H9 (cell line): ENCODE measurements around the gene RRAS. TPM values are rescaled to one million over a fixed set of nuclear protein-coding genes. Genes with fewer than 3 reads are reported as not detected.

Experiments
- DNase-seq: peaks from one replicate; pipeline ENCODE4 v3.0.0-alpha.2; 2017
- H2AFZ ChIP-seq: one replicate; pipeline ENCODE4 v1.6.1; 2013; ENCODE audit warnings: mild to moderate bottlenecking, low read length, control low read depth, moderate library complexity
- H2AK5ac ChIP-seq: 2 replicates; pipeline ENCODE4 v1.6.1; 2013; ENCODE audit warnings: low read length, control low read depth, mixed read lengths; ENCODE audit not compliant: insufficient read length
- H2BK120ac ChIP-seq: one replicate; pipeline ENCODE4 v1.6.1; 2013; ENCODE audit warnings: low read depth, mild to moderate bottlenecking, low read length, control low read depth, inconsistent platforms; ENCODE audit not compliant: poor library complexity, severe bottlenecking
- H2BK12ac ChIP-seq: 2 replicates; pipeline ENCODE4 v1.6.1; 2013; ENCODE audit warnings: low read length, control low read depth, mixed read lengths, low read depth; ENCODE audit not compliant: insufficient read length
- H2BK15ac ChIP-seq: 2 replicates; pipeline ENCODE4 v1.6.1; 2013; ENCODE audit warnings: low read depth, low read length, control low read depth
- H2BK20ac ChIP-seq: one replicate; pipeline ENCODE4 v1.6.1; 2013; ENCODE audit warnings: low read depth, mild to moderate bottlenecking, low read length, control low read depth, inconsistent platforms; ENCODE audit not compliant: poor library complexity, severe bottlenecking
- H2BK5ac ChIP-seq: 2 replicates; pipeline ENCODE4 v1.6.1; 2013; ENCODE audit warnings: low read length, control low read depth, mixed read lengths; ENCODE audit not compliant: insufficient read length
- H3K14ac ChIP-seq: 2 replicates; pipeline ENCODE4 v1.6.1; 2013; ENCODE audit warnings: low read length, control low read depth; ENCODE audit not compliant: insufficient read depth
- H3K18ac ChIP-seq: 2 replicates; pipeline ENCODE4 v1.6.1; 2013; ENCODE audit warnings: low read depth, mild to moderate bottlenecking, mixed read lengths, low read length, control low read depth; ENCODE audit not compliant: insufficient read length
- H3K23ac ChIP-seq: 2 replicates; pipeline ENCODE4 v1.6.1; 2013; ENCODE audit warnings: low read length, control low read depth, mixed read lengths, low read depth; ENCODE audit not compliant: insufficient read length
- H3K23me2 ChIP-seq: 2 replicates; pipeline ENCODE4 v1.6.1; 2013; ENCODE audit warnings: low read depth, mild to moderate bottlenecking, mixed read lengths, low read length, control low read depth; ENCODE audit not compliant: insufficient read length, poor library complexity, severe bottlenecking
- H3K27ac ChIP-seq: 2 replicates; pipeline ENCODE4 v1.5.1; 2013; ENCODE audit warnings: low read length, control low read depth, mixed read lengths, low read depth; ENCODE audit not compliant: insufficient read length
- H3K27me3 ChIP-seq: 2 replicates; pipeline ENCODE4 v1.6.1; 2013; ENCODE audit warnings: low read length, control low read depth, inconsistent platforms; ENCODE audit not compliant: insufficient read depth
- H3K4ac ChIP-seq: 2 replicates; pipeline ENCODE4 v1.6.1; 2013; ENCODE audit warnings: low read depth, mild to moderate bottlenecking, control low read depth, inconsistent platforms, low read length, moderate library complexity
- H3K4me1 ChIP-seq: 2 replicates; pipeline ENCODE4 v1.6.1; 2013; ENCODE audit warnings: low read length, control low read depth, inconsistent platforms; ENCODE audit not compliant: insufficient read depth
- H3K4me2 ChIP-seq: 2 replicates; pipeline ENCODE4 v1.6.1; 2013; ENCODE audit warnings: low read length, control low read depth, mixed read lengths; ENCODE audit not compliant: insufficient read length, insufficient read depth
- H3K56ac ChIP-seq: 2 replicates; pipeline ENCODE4 v1.6.1; 2013; ENCODE audit warnings: low read depth, mild to moderate bottlenecking, mixed read lengths, low read length, control low read depth; ENCODE audit not compliant: insufficient read length
- H3K79me1 ChIP-seq: 2 replicates; pipeline ENCODE4 v1.6.1; 2013; ENCODE audit warnings: low read depth, mild to moderate bottlenecking, moderate library complexity, low read length, control low read depth, inconsistent platforms; ENCODE audit not compliant: insufficient read depth, poor library complexity, severe bottlenecking
- H3K79me2 ChIP-seq: 2 replicates; pipeline ENCODE4 v1.6.1; 2013; ENCODE audit warnings: low read length, control low read depth, inconsistent platforms; ENCODE audit not compliant: insufficient read depth
- H3K9ac ChIP-seq: 2 replicates; pipeline ENCODE4 v1.6.1; 2013; ENCODE audit warnings: low read length, control low read depth, mixed read lengths; ENCODE audit not compliant: insufficient read length; ENCODE audit errors: extremely low read depth
- H3K9me3 ChIP-seq: one replicate; pipeline ENCODE4 v1.6.1; 2013; ENCODE audit warnings: low read depth, low read length, inconsistent platforms; ENCODE audit not compliant: control insufficient read depth
- H3T11ph ChIP-seq: one replicate; pipeline ENCODE4 v1.6.1; 2013; ENCODE audit warnings: mild to moderate bottlenecking, low read length, control low read depth, inconsistent platforms
- H4K20me1 ChIP-seq: one replicate; pipeline ENCODE4 v1.6.1; 2013; ENCODE audit not compliant: control insufficient read depth, insufficient read length, insufficient read depth
- H4K5ac ChIP-seq: 2 replicates; pipeline ENCODE4 v1.6.1; 2013; ENCODE audit warnings: low read depth, mild to moderate bottlenecking, mixed read lengths, low read length, control low read depth; ENCODE audit not compliant: insufficient read length
- H4K8ac ChIP-seq: replicated peaks from 2 replicates; pipeline ENCODE4 v1.6.1; 2013; ENCODE audit warnings: low read length, control low read depth, mixed read lengths, low read depth; ENCODE audit not compliant: insufficient read length
- H4K91ac ChIP-seq: 2 replicates; pipeline ENCODE4 v1.6.1; 2013; ENCODE audit warnings: low read depth, mild to moderate bottlenecking, moderate library complexity, mixed read lengths, low read length, control low read depth; ENCODE audit not compliant: insufficient read length
- H3K27ac Mint-ChIP-seq, 3 experiments: 2 replicates in 2 of 3; 3 replicates in 1 of 3; pipeline ENCODE4 v1.8.0; 2020 to 2021; ENCODE audit warnings: mixed read lengths in 3 of 3, mild to moderate bottlenecking in 1 of 3, moderate library complexity in 1 of 3
- H3K27me3 Mint-ChIP-seq: 2 replicates; pipeline ENCODE4 v1.8.0; 2021; ENCODE audit warnings: low read depth, mild to moderate bottlenecking, moderate library complexity, mixed read lengths
- H3K36me3 Mint-ChIP-seq, 3 experiments: 2 replicates in 2 of 3; 3 replicates in 1 of 3; pipeline ENCODE4 v1.8.0; 2020 to 2021; ENCODE audit warnings: low read depth in 3 of 3, mixed read lengths in 3 of 3; ENCODE audit not compliant: insufficient read depth in 1 of 3
- H3K4me1 Mint-ChIP-seq, 2 experiments: 2 replicates each; pipeline ENCODE4 v1.8.0; 2020; ENCODE audit warnings: mixed read lengths in 2 of 2
- H3K4me3 Mint-ChIP-seq, 2 experiments: 2 replicates in 1 of 2; 3 replicates in 1 of 2; pipeline ENCODE4 v1.8.0; 2020 to 2021; ENCODE audit warnings: mild to moderate bottlenecking in 2 of 2, mixed read lengths in 2 of 2, moderate library complexity in 1 of 2
- H3K9me3 Mint-ChIP-seq, 2 experiments: 2 replicates in 1 of 2; 3 replicates in 1 of 2; pipeline ENCODE4 v1.8.0; 2020; ENCODE audit warnings: mild to moderate bottlenecking in 2 of 2, mixed read lengths in 2 of 2, moderate library complexity in 1 of 2
- WGBS: extraction: QIAGEN DNeasy Blood & Tissue Kit; methylation state at CpG from one replicate; pipeline ENCODE4 v1.1.7; 2013; ENCODE audit warnings: missing lambda C conversion rate, low lambda C conversion rate, mixed read lengths; ENCODE audit not compliant: insufficient read length; ENCODE audit errors: extremely low coverage; 5-methylcytosine and 5-hydroxymethylcytosine counted together
- total RNA-seq: library from RNA; stranded (reverse); gene quantifications from 2 replicates; pipeline ENCODE4 v1.2.1, GENCODE V29; 2021
- TF ChIP-seq, protein P1 (sequence below): fragments of 200-600 bp; sonication (generic); conservative IDR thresholded peaks from 3 replicates; pipeline ENCODE4 v1.8.0; 2021; ENCODE audit warnings: antibody characterized with exemption, mild to moderate bottlenecking

RRAS gene
- total RNA-seq, 1 experiment from 2014 or later, result 9.9 TPM

GRCh38 chr19:49642492-49643035, 2.6 kb upstream of the RRAS start:
- H2BK5ac ChIP-seq, result no peak overlapping the region
- H3K56ac ChIP-seq, result no peak overlapping the region
- no peak overlapping the region for H2BK120ac ChIP-seq
- Mint-ChIP-seq H3K36me3 (peaks cover 21 to 39% (median 28%) of the 10 kb centered on the region in 3 experiments), H3K4me1 (peaks cover 47 to 59% of the 10 kb centered on the region in 2 experiments), H3K9me3 (no peaks in the 10 kb centered on the region; a peak in 1 of 5 replicates), H3K27me3 (peaks cover 13% of the 10 kb centered on the region), H3K4me3 (peak overlapping the region; percentile 94 to 99), H3K27ac (peak overlapping the region; percentile 96 to 97 (median 97))
- H2BK15ac ChIP-seq, result no peak overlapping the region
- H3K79me2 ChIP-seq, result peaks cover 9% of the 10 kb centered on the region
- H2AFZ ChIP-seq, result no peak overlapping the region
- no peaks in the 10 kb centered on the region for H4K20me1 ChIP-seq
- H3K4ac ChIP-seq, result no peak overlapping the region
- peak overlapping the region; percentile 98 for H3K9ac ChIP-seq
- H3K9me3 ChIP-seq, result no peaks in the 10 kb centered on the region
- no peak overlapping the region for H3K18ac ChIP-seq
- peak overlapping the region; percentile 94 for H3K4me2 ChIP-seq
- H4K5ac ChIP-seq, result no peak overlapping the region
- H2BK12ac ChIP-seq, result no peak overlapping the region
- no peaks in the 10 kb centered on the region; the same call in 1 of the 2 replicates for H3K4me1 ChIP-seq
- TF ChIP-seq, protein P1, sequence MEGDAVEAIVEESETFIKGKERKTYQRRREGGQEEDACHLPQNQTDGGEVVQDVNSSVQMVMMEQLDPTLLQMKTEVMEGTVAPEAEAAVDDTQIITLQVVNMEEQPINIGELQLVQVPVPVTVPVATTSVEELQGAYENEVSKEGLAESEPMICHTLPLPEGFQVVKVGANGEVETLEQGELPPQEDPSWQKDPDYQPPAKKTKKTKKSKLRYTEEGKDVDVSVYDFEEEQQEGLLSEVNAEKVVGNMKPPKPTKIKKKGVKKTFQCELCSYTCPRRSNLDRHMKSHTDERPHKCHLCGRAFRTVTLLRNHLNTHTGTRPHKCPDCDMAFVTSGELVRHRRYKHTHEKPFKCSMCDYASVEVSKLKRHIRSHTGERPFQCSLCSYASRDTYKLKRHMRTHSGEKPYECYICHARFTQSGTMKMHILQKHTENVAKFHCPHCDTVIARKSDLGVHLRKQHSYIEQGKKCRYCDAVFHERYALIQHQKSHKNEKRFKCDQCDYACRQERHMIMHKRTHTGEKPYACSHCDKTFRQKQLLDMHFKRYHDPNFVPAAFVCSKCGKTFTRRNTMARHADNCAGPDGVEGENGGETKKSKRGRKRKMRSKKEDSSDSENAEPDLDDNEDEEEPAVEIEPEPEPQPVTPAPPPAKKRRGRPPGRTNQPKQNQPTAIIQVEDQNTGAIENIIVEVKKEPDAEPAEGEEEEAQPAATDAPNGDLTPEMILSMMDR, result 0 out of 3 replicates have a peak, but pooled peaks have one; percentile 17
- H3K79me1 ChIP-seq, result peaks cover 13% of the 10 kb centered on the region
- H4K91ac ChIP-seq, result no peak overlapping the region
- peaks cover 20% of the 10 kb centered on the region for H3K23me2 ChIP-seq
- peak overlapping the region; percentile 89 for H3K14ac ChIP-seq
- no peak overlapping the region for H3K27ac ChIP-seq
- no peak overlapping the region for H3K23ac ChIP-seq
- no CpG with 5 or more reads among the region's 5 CpGs for WGBS
- H4K8ac ChIP-seq, result no peak overlapping the region
- H2AK5ac ChIP-seq, result no peak overlapping the region
- H2BK20ac ChIP-seq, result no peak overlapping the region
- H3K27me3 ChIP-seq, result no peaks in the 10 kb centered on the region
- no peak overlapping the region for H3T11ph ChIP-seq
- DNase-seq, result no peak
